ENCODE results near the gene OR2J1. TPM values are rescaled to one million over a fixed set of nuclear protein-coding genes. Genes with fewer than 3 reads are reported as not detected.
"Not testable (repeated sequence)": the region's sequence is repeated elsewhere in the genome, so short reads cannot be mapped to it uniquely, and the experiment has no call there.

The OR2J1 gene
- total RNA-seq, 1 donor from 2014 or later, result not detected

DNA sequence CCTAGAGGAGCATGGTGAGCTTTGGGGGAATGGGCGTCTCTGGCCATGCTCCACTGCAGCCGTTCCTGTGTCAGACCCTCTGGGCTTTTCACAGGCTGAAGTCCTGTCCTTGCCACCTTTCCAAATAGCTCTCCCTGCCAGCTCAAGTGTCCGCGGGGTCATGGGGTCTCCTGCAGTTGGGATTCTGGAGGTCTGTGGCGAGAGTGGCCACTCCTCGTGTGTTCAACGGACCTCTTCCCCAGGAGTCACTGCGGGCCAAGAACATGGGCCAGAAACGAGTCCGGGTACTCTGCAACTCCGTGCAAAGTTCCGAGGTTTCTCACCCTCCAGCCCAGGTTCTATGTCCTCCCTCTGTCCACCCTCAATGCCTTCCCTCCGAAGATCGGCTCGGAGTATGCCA, 16.8 kb upstream of the OR2J1 start:
- H3K27me3 ChIP-seq, result no peaks in the 10 kb centered on the region
- ATAC-seq, result no peak
- no peaks in the 10 kb centered on the region for H3K36me3 ChIP-seq
- H3K4me3 ChIP-seq, result no peak overlapping the region
- H3K27ac ChIP-seq, result no peak overlapping the region
- no peaks in the 10 kb centered on the region for H3K9me3 ChIP-seq
- intact Hi-C loops (cut with DNase I), result no loop called here
- no peak for DNase-seq
- H3K4me1 ChIP-seq, result no peaks in the 10 kb centered on the region
- no peak for TF ChIP-seq CTCF (IDR thresholded peaks at IDR 0.05)

DNA sequence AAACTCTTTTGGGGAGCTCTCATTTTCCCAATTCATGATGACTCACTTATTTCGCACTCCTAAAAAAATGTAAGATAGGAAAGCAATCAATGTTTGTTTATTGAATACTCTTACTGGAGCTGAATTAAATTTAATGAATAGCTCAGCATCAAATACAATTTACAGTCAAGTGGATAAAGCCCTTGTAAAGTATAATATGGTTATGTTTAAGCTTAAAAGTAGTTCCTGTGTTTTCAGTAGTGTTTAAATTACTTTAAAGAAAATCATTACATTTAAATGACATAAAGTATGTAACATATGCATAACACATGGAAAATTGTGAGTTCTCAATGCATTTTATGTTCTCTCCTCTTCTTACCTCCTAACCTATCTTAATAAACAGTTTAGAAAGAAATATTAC, 12.1 kb upstream of the OR2J1 start, which contains the start of gene OR2B3:
Gene OR2B3, minus strand, starts transcription at position 101 of the 400 bp plus-strand sequence. Its CDS starts 65 bp downstream, at position 36.
- no peak within 1 kb of the TSS for H3K4me3 ChIP-seq
- no peaks in the 10 kb centered on the region for H3K27me3 ChIP-seq
- DNase-seq (no peak), ATAC-seq (no peak)
- TF ChIP-seq CTCF (IDR thresholded peaks at IDR 0.05), result no peak
- H3K36me3 ChIP-seq, result no peaks in the 10 kb centered on the region
- intact Hi-C loops (cut with DNase I), result no loop called here
- no peak within 1 kb of the TSS for H3K27ac ChIP-seq
- H3K4me1 ChIP-seq, result no peaks in the 10 kb centered on the region
- H3K9me3 ChIP-seq, result no peaks in the 10 kb centered on the region

- no peaks in the 10 kb centered on the region for H3K27me3 ChIP-seq
- intact Hi-C loops (cut with DNase I), result no loop called here
- H3K36me3 ChIP-seq, result no peaks in the 10 kb centered on the region
- H3K4me3 ChIP-seq, result no peak overlapping the region
- no peaks in the 10 kb centered on the region for H3K9me3 ChIP-seq
- no peaks in the 10 kb centered on the region for H3K4me1 ChIP-seq
- DNase-seq (no peak), ATAC-seq (no peak)
- no peak for TF ChIP-seq CTCF (IDR thresholded peaks at IDR 0.05)
- no peak overlapping the region for H3K27ac ChIP-seq
Measured at GRCh38 chr6:29092957-29093356, 6.3 kb upstream of the OR2J1 start.

DNA sequence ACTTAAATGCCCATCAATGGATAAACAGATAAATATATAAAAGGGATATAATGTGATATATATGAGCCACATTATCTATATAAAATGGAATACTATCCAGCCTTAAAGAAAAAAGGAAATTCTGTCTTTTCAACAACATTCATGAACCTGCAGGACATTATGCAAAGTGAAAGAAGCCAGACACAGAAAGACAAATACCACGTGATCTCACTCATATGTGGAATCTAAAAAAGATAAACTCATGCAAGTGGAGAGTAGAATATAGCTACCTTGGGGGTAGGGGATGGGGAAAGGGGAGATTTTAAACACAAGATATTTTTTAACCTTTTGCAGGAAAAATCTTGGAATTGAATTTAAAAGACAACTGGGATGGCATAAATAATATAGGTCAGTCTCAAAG, 1.5 kb upstream of the OR2J1 start:
- Histone ChIP-seq H3K27me3 (no peaks in the 10 kb centered on the region), H3K36me3 (no peaks in the 10 kb centered on the region), H3K4me1 (no peaks in the 10 kb centered on the region), H3K27ac (no peak overlapping the region), H3K4me3 (no peak overlapping the region), H3K9me3 (no peaks in the 10 kb centered on the region)
- TF ChIP-seq CTCF (IDR thresholded peaks at IDR 0.05), result no peak
- DNase-seq (no peak), ATAC-seq (no peak)
- intact Hi-C loops (cut with DNase I), result no loop called here

- Histone ChIP-seq H3K27ac (no peak within 1 kb of the TSS), H3K4me1 (no peaks in the 10 kb centered on the region), H3K36me3 (no peaks in the 10 kb centered on the region), H3K4me3 (no peak within 1 kb of the TSS), H3K27me3 (no peaks in the 10 kb centered on the region), H3K9me3 (no peaks in the 10 kb centered on the region)
- TF ChIP-seq CTCF (IDR thresholded peaks at IDR 0.05), result no peak
- DNase-seq (no peak), ATAC-seq (no peak)
- intact Hi-C loops (cut with DNase I), result no loop called here
Measured at GRCh38 chr6:29107758-29108157, 8.5 kb downstream of the OR2J1 start, which contains the start of gene OR2J3. TSS of gene OR2J3 (plus strand) at chr6:29108058. CDS start at chr6:29111891, 3,833 bp downstream.

- TF ChIP-seq CTCF (IDR thresholded peaks at IDR 0.05), result no peak
- H3K9me3 ChIP-seq, result no peaks in the 10 kb centered on the region
- no peaks in the 10 kb centered on the region for H3K4me1 ChIP-seq
- H3K27me3 ChIP-seq, result no peaks in the 10 kb centered on the region
- ATAC-seq, result no peak
- H3K27ac ChIP-seq, result no peak overlapping the region
- H3K4me3 ChIP-seq, result no peak overlapping the region
- DNase-seq, result no peak
- intact Hi-C loops (cut with DNase I), result no loop called here
- no peaks in the 10 kb centered on the region for H3K36me3 ChIP-seq
Measured at GRCh38 chr6:29112135-29112534, 12.8 kb downstream of the OR2J1 start.

DNA sequence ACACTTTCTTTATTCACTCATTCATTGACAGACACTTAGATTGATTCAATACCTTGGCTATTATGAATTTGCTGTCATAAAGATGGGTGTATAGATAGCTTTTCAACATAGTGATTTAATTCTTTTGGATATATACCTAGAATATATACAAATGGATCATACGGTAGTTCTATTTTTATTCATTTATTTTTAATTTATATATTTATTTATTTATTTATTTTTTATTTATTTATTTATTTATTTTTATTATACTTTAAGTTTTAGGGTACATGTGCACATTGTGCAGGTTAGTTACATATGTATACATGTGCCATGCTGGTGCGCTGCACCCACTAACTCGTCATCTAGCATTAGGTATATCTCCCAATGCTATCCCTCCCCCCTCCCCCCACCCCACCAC, 15.7 kb downstream of the OR2J1 start:
- H3K4me1 ChIP-seq; DNase-seq; intact Hi-C loops (cut with DNase I); H3K4me3 ChIP-seq; H3K27me3 ChIP-seq; H3K36me3 ChIP-seq; ATAC-seq; H3K9me3 ChIP-seq; H3K27ac ChIP-seq: not testable (repeated sequence)
